ENCODE results near the gene ZNF414. TPM values are rescaled to one million over a fixed set of nuclear protein-coding genes. Genes with fewer than 3 reads are reported as not detected.

Gene ZNF414
- total and polyA plus RNA-seq, 9 of the 15 experiments (the other 6 are each of a cell fraction or from before 2014, with no cell fraction given) = 0.03 to 27.2 (median 2.2) TPM; not detected in 2

DNA sequence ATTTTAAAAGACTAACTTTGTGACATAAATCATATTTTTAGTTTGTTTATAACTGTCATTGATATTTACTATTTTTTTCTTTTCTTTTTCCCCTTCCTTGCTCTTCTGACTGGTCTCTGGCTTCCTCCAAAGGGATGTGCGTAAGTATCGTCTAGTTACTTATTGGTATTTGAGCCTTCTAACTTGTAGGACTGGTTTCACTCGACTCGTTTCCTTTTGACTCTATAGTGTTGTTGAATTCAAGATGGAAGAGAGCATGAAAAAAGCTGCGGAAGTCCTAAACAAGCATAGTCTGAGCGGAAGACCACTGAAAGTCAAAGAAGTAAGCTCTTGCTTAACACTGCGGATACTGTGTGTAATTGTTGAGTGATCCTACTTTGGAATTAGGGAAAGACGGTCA is 50.6 kb downstream of the ZNF414 start:
- Histone ChIP-seq H3K4me1 (replicated peaks in 1 of 2; ENCODE audit: control insufficient read depth in 2 of 2, insufficient read depth in 2 of 2, low read length in 2 of 2) (no peaks in the 10 kb centered on the region), H3K79me2 (ENCODE audit: control insufficient read depth, insufficient read depth, low read length) (peaks cover 77% of the 10 kb centered on the region), H3K9me3 (replicated peaks; ENCODE audit: control insufficient read depth, insufficient read depth, low read depth, low read length) (no peaks in the 10 kb centered on the region), H3K9ac (ENCODE audit: insufficient read depth in 1 of 2, low read depth in 2 of 2, low read length in 2 of 2) (no peak overlapping the region), H3K4me3 (no peak overlapping the region), H4K20me1 (replicated peaks; ENCODE audit: control insufficient read depth, insufficient read depth, low read length) (peaks cover 37% of the 10 kb centered on the region), H3K27ac (ENCODE audit: extremely low read depth, low read depth, low read length) (no peak overlapping the region), H3K36me3 (ENCODE audit: control insufficient read depth, insufficient read depth, low read length) (peaks cover 99% of the 10 kb centered on the region), H3K4me2 (ENCODE audit: insufficient read depth, low read length) (no peak overlapping the region), H3K27me3 (ENCODE audit: control insufficient read depth in 2 of 2, insufficient read depth in 2 of 2, low read length in 2 of 2) (no peaks in the 10 kb centered on the region), H2AFZ (ENCODE audit: low read depth, low read length) (no peak overlapping the region), H3K9me1 (ENCODE audit: control insufficient read depth, insufficient read depth, low read length) (no peaks in the 10 kb centered on the region)
- in situ Hi-C loops (cut with MboI) (no loop called here), intact Hi-C loops (cut with micrococcal nuclease) (no loop called here)
- BruUV-seq (replicated peaks) = no TSS peak
- no peak for TF ChIP-seq MAFG (tag; conservative IDR thresholded peaks at IDR 0.05)
- TF ChIP-seq ERF (CRISPR knock-in tag; IDR thresholded peaks at IDR 0.05) = no peak
- TF ChIP-seq KDM1A (IDR thresholded peaks at IDR 0.05) = no peak
- DNase-seq (ENCODE audit: extremely low read depth in 1 of 4, low spot score in 3 of 4) (no peak), ATAC-seq (no peak), FAIRE-seq (no peak)
- CTCF ChIA-PET (ENCODE audit: low intra/inter-chr PET ratio) = no interaction called here
- POLR2A ChIA-PET = interaction anchor here (0.9 to 3.5 kb wide), 5 partner anchors 10 to 23 kb away, joined by 3 to 18 read pairs (median 5); partner anchors contain the start of gene HNRNPM
- WGBS (ENCODE audit: insufficient coverage, low coverage, missing lambda C conversion rate) = 94% methylated on average over 8 of the region's 8 CpGs

- 80% methylated on average over 5 of the region's 5 CpGs for WGBS (ENCODE audit: insufficient coverage, low coverage, missing lambda C conversion rate)
- POLR2A ChIA-PET = interaction anchor here (0.6 to 3.5 kb wide), 8 partner anchors 9 to 195 kb away, joined by 3 to 18 read pairs (median 4); partner anchors contain the start of gene HNRNPM
Measured at GRCh38 chr19:8462571-8462970, 51.4 kb downstream of the ZNF414 start.

More at GRCh38 chr19:8462571-8462970, 51.4 kb downstream of the ZNF414 start:
- no peak overlapping the region for H3K4me2 ChIP-seq (ENCODE audit: insufficient read depth, low read length)
- in situ Hi-C loops (cut with MboI) = no loop called here
- no peak for ATAC-seq
- no peaks in the 10 kb centered on the region for H3K9me3 ChIP-seq (replicated peaks; ENCODE audit: control insufficient read depth, insufficient read depth, low read depth, low read length)
- BruUV-seq (replicated peaks) = no TSS peak
- intact Hi-C loops (cut with micrococcal nuclease) = no loop called here
- H3K9ac ChIP-seq (ENCODE audit: insufficient read depth in 1 of 2, low read depth in 2 of 2, low read length in 2 of 2) = no peak overlapping the region
- peaks cover 99% of the 10 kb centered on the region for H3K36me3 ChIP-seq (ENCODE audit: control insufficient read depth, insufficient read depth, low read length)
- H4K20me1 ChIP-seq (replicated peaks; ENCODE audit: control insufficient read depth, insufficient read depth, low read length) = peaks cover 44% of the 10 kb centered on the region
- no peaks in the 10 kb centered on the region for H3K4me1 ChIP-seq (replicated peaks in 1 of 2; ENCODE audit: control insufficient read depth in 2 of 2, insufficient read depth in 2 of 2, low read length in 2 of 2)
- no peak overlapping the region for H3K27ac ChIP-seq (ENCODE audit: extremely low read depth, low read depth, low read length)
- H3K9me1 ChIP-seq (ENCODE audit: control insufficient read depth, insufficient read depth, low read length) = no peaks in the 10 kb centered on the region
- no peak overlapping the region for H2AFZ ChIP-seq (ENCODE audit: low read depth, low read length)
- peaks cover 80% of the 10 kb centered on the region for H3K79me2 ChIP-seq (ENCODE audit: control insufficient read depth, insufficient read depth, low read length)
- CTCF ChIA-PET (ENCODE audit: low intra/inter-chr PET ratio) = no interaction called here
- FAIRE-seq = no peak
- H3K27me3 ChIP-seq (ENCODE audit: control insufficient read depth in 2 of 2, insufficient read depth in 2 of 2, low read length in 2 of 2) = no peaks in the 10 kb centered on the region
- TF ChIP-seq, protein P1, sequence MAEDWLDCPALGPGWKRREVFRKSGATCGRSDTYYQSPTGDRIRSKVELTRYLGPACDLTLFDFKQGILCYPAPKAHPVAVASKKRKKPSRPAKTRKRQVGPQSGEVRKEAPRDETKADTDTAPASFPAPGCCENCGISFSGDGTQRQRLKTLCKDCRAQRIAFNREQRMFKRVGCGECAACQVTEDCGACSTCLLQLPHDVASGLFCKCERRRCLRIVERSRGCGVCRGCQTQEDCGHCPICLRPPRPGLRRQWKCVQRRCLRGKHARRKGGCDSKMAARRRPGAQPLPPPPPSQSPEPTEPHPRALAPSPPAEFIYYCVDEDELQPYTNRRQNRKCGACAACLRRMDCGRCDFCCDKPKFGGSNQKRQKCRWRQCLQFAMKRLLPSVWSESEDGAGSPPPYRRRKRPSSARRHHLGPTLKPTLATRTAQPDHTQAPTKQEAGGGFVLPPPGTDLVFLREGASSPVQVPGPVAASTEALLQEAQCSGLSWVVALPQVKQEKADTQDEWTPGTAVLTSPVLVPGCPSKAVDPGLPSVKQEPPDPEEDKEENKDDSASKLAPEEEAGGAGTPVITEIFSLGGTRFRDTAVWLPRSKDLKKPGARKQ (CRISPR knock-in tag; IDR thresholded peaks at IDR 0.05) = no peak
- TF ChIP-seq CBX3 (IDR thresholded peaks at IDR 0.05; ENCODE audit: borderline replicate concordance in 1 of 2, low read length in 2 of 2) = no peak
- TF ChIP-seq, protein P2, sequence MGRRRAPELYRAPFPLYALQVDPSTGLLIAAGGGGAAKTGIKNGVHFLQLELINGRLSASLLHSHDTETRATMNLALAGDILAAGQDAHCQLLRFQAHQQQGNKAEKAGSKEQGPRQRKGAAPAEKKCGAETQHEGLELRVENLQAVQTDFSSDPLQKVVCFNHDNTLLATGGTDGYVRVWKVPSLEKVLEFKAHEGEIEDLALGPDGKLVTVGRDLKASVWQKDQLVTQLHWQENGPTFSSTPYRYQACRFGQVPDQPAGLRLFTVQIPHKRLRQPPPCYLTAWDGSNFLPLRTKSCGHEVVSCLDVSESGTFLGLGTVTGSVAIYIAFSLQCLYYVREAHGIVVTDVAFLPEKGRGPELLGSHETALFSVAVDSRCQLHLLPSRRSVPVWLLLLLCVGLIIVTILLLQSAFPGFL (CRISPR knock-in tag; IDR thresholded peaks at IDR 0.05) = no peak
- no peak overlapping the region for H3K4me3 ChIP-seq
- DNase-seq (ENCODE audit: extremely low read depth in 1 of 4, low spot score in 3 of 4) = no peak

All from K562 (cell line).